Large intestine (tissue), 3 donors: ENCODE results near the gene CCSER1. TPM values are rescaled to one million over a fixed set of nuclear protein-coding genes. Genes with fewer than 3 reads are reported as not detected.
"Not testable (repeated sequence)": the region's sequence is repeated elsewhere in the genome, so short reads cannot be mapped to it uniquely, and the experiment has no call there.

ENCODE experiments used
- DNase-seq, 2 donors: peaks; one replicate each; pipeline versions ENCODE4 v3.0.0 to v3.0.0-alpha.2; 2013
- H3K27ac ChIP-seq: one replicate; pipeline ENCODE4 v1.5.1; 2013; ENCODE audit warnings: low read length
- H3K27me3 ChIP-seq: 2 replicates; pipeline ENCODE4 v1.6.1; 2013; ENCODE audit warnings: low read length; ENCODE audit not compliant: control insufficient read depth, insufficient read depth
- H3K36me3 ChIP-seq: 2 replicates; pipeline ENCODE4 v1.6.1; 2013; ENCODE audit warnings: low read length; ENCODE audit not compliant: control insufficient read depth, insufficient read depth
- H3K4me1 ChIP-seq: one replicate; pipeline ENCODE4 v1.6.1; 2013; ENCODE audit warnings: low read length; ENCODE audit not compliant: control insufficient read depth, insufficient read depth
- H3K4me3 ChIP-seq: one replicate; pipeline ENCODE4 v1.5.1; 2013; ENCODE audit warnings: low read length
- H3K9me3 ChIP-seq: one replicate; pipeline ENCODE4 v1.6.1; 2013; ENCODE audit warnings: mild to moderate bottlenecking, low read depth, low read length, moderate library complexity; ENCODE audit not compliant: control insufficient read depth
- WGBS: methylation state at CpG from one replicate; pipeline ENCODE4 v1.1.5; 2013; ENCODE audit warnings: low lambda C conversion rate; ENCODE audit not compliant: insufficient coverage; 5-methylcytosine and 5-hydroxymethylcytosine counted together
- polyA plus RNA-seq: library from polyadenylated mRNA; unstranded; fragments of 120-200 nt; gene quantifications from one replicate; pipeline ENCODE4 v1.2.1, GENCODE V29; 2013

The CCSER1 gene
- polyA plus RNA-seq, 1 donor, result 9.5 TPM

DNA sequence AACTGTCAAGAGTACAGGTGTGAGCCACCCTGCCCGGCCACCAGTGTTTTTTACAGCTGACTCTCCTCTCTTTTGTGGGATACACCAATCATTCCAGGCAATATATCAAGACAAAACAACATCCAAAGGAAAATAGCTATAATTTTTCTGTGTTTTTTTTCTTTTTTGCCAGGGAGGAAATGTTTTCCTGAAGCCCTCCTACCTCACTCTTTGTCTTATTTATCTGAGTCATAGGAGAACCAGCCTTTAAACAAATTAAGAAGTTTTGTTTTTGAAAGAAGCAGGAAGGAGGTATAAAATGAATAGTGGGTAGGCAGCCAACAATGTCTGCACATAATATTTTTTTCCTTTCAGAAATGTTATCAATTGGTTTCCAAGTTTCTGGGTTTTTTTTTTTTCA lies 493.9 kb downstream of the CCSER1 start:
- H3K36me3 ChIP-seq, result no peaks in the 10 kb centered on the region
- H3K27me3 ChIP-seq, result no peaks in the 10 kb centered on the region
- no peak overlapping the region for H3K4me3 ChIP-seq
- DNase-seq, result no peak
- no peak overlapping the region for H3K27ac ChIP-seq
- peaks cover 3% of the 10 kb centered on the region for H3K9me3 ChIP-seq
- no CpG with 5 or more reads among the region's 1 CpG for WGBS
- H3K4me1 ChIP-seq, result no peaks in the 10 kb centered on the region

GRCh38 chr4:90624781-90625180 lies 497.6 kb downstream of the CCSER1 start:
- no peak for DNase-seq
- Histone ChIP-seq H3K27me3 (no peaks in the 10 kb centered on the region), H3K4me3 (no peak overlapping the region), H3K4me1 (no peaks in the 10 kb centered on the region), H3K27ac (no peak overlapping the region), H3K9me3 (peaks cover 3% of the 10 kb centered on the region), H3K36me3 (no peaks in the 10 kb centered on the region)
- WGBS, result 88% methylated on average over 1 of the region's 3 CpGs

DNA sequence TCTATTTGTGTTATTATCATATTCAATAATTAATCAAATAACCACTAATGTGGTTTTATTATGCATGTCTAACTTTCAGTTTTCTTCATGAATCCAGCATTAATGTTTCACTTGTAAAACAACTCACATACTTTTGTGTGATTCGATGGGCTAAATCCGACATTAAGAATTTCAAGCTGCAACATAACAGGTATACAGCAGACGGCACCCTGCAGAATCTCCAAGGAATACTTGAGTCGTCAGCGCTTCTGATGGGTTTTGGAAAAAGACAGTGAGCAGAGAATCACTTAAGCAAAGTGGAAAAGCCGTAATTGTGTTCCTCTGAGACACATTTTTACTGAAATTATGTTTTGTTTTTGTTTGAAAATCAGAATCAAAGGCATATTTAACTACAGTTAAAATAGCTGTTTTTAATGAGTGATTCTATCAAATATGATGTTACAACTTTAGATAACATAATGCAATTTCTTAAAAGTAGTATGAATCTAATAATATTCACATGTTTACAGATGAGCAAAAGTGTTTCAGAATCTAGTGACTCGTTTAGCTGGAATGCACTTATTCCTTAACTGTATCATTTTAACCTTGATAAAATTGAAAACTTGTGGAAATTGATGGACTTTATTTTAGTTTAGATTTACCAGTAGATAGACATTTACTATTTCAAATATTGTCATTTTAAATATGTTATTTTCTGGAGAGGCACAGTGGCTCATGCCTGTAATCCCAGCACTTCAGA lies 514.8 kb downstream of the CCSER1 start:
- Histone ChIP-seq H3K9me3 (no peaks in the 10 kb centered on the region), H3K36me3 (no peaks in the 10 kb centered on the region), H3K4me1 (no peaks in the 10 kb centered on the region), H3K27ac (no peak overlapping the region), H3K4me3 (no peak overlapping the region), H3K27me3 (no peaks in the 10 kb centered on the region)
- DNase-seq, result no peak
- WGBS, result 100% methylated on average over 1 of the region's 7 CpGs

GRCh38 chr4:90643156-90643555 lies 516.0 kb downstream of the CCSER1 start:
- Histone ChIP-seq H3K4me1 (no peaks in the 10 kb centered on the region), H3K27me3 (no peaks in the 10 kb centered on the region), H3K36me3 (no peaks in the 10 kb centered on the region), H3K9me3 (no peaks in the 10 kb centered on the region), H3K4me3 (no peak overlapping the region), H3K27ac (no peak overlapping the region)
- WGBS, result no CpG with 5 or more reads among the region's 1 CpG
- DNase-seq, result no peak

DNA sequence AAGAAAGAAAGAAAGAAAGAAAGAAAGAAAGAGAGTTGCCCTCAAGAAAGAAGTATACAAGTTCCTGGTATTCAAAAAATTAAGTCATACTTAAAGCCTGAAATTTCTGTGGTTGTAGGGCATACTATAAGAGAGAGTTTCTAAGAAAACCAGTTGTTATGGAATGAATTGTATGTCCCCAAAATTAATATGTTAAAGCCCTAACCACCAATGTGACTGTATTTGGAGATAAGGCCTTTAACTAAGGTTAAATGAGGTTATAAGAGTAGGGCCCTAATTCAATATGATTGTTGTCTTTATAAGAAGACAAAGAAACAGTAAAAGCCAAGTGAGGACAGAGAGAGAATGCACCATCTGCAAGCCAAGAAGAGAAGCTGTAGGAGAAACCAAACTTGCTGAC lies 521.1 kb downstream of the CCSER1 start:
- Histone ChIP-seq H3K27ac (no peak overlapping the region), H3K27me3 (no peaks in the 10 kb centered on the region), H3K4me1 (no peaks in the 10 kb centered on the region), H3K9me3 (no peaks in the 10 kb centered on the region), H3K36me3 (no peaks in the 10 kb centered on the region), H3K4me3 (no peak overlapping the region)
- DNase-seq, result no peak

- DNase-seq, result no peak
- no peaks in the 10 kb centered on the region for H3K9me3 ChIP-seq
- H3K36me3 ChIP-seq, result no peaks in the 10 kb centered on the region
- no peaks in the 10 kb centered on the region for H3K27me3 ChIP-seq
- no peak overlapping the region for H3K27ac ChIP-seq
- H3K4me3 ChIP-seq, result no peak overlapping the region
- H3K4me1 ChIP-seq, result no peaks in the 10 kb centered on the region
- no CpG with 5 or more reads among the region's 2 CpGs for WGBS
Measured at GRCh38 chr4:90648791-90649190, 521.6 kb downstream of the CCSER1 start.

DNA sequence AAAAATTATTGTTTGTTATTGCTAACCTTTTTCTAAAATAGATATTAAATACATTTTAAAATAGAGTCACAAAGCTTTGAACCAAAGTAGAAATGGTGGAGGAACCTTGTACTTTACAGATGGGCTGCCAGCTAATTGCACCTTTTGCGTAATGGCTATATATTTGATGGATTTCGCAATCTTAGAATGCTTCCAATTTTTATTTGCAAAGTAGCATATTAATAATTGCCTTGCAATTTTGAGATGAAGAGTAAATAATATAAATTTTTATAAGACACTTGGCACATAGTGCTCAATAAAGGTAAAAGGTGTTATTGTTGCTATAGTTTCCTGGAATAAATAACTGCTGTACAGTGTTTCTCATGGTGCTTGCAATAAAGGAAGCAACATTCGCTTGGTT lies 533.5 kb downstream of the CCSER1 start:
- Histone ChIP-seq H3K4me3 (no peak overlapping the region), H3K4me1 (no peaks in the 10 kb centered on the region), H3K36me3 (no peaks in the 10 kb centered on the region), H3K27ac (no peak overlapping the region), H3K9me3 (no peaks in the 10 kb centered on the region), H3K27me3 (no peaks in the 10 kb centered on the region)
- DNase-seq, result peak; percentile 1 to 40
- no CpG with 5 or more reads among the region's 3 CpGs for WGBS

DNA sequence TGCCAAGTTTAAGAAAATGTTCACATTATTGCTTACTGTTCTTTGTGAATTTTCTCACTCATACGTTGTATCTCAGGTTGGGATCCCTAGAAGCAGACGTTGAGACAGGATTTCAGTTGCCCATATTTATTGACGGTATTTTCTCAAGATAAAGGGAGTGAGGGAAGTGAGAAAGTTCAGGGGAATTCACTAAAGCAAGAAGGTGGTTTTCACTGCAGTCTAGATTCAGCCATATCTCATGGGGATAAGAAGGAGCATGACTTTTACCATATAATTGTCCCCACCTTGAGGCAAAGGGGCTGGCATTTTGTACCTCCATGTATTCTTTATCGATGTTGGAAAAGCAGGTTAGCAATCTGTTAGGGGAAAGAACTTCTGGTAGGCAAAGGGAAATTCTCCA lies 543.0 kb downstream of the CCSER1 start:
- DNase-seq, result no peak
- no peaks in the 10 kb centered on the region for H3K4me1 ChIP-seq
- no peaks in the 10 kb centered on the region for H3K36me3 ChIP-seq
- H3K27me3 ChIP-seq, result no peaks in the 10 kb centered on the region
- WGBS, result 100% methylated on average over 1 of the region's 4 CpGs
- H3K27ac ChIP-seq, result no peak overlapping the region
- H3K9me3 ChIP-seq, result no peaks in the 10 kb centered on the region
- no peak overlapping the region for H3K4me3 ChIP-seq

DNA sequence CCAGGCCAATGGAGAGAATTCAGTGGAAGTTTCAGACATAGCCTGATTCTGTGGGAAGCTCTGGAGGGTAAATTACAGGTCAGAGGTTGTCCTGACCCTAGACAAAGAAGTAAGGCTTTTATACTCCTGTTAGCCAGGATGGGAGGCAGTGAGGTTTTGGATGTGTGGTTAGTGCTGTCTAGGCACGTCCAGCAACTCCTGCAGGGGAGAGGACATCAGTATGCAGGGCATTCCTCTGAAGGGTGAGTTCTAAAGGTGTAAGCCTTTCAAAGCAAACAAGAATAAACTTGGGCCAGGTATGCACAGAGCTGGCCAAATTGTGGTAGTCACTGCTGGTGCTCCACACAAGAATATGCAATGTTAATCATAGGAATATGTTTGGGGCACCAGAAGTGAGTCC lies 562.5 kb downstream of the CCSER1 start:
- Histone ChIP-seq H3K27ac (no peak overlapping the region), H3K9me3 (no peaks in the 10 kb centered on the region), H3K36me3 (no peaks in the 10 kb centered on the region), H3K4me1 (no peaks in the 10 kb centered on the region), H3K27me3 (no peaks in the 10 kb centered on the region), H3K4me3 (no peak overlapping the region)
- no CpG with 5 or more reads among the region's 1 CpG for WGBS
- no peak for DNase-seq

- H3K4me1 ChIP-seq, result no peaks in the 10 kb centered on the region
- no peak overlapping the region for H3K27ac ChIP-seq
- no peaks in the 10 kb centered on the region for H3K36me3 ChIP-seq
- H3K9me3 ChIP-seq, result no peaks in the 10 kb centered on the region
- DNase-seq, result no peak
- no peak overlapping the region for H3K4me3 ChIP-seq
- no peaks in the 10 kb centered on the region for H3K27me3 ChIP-seq
Measured at GRCh38 chr4:90695411-90695810, 568.2 kb downstream of the CCSER1 start.

DNA sequence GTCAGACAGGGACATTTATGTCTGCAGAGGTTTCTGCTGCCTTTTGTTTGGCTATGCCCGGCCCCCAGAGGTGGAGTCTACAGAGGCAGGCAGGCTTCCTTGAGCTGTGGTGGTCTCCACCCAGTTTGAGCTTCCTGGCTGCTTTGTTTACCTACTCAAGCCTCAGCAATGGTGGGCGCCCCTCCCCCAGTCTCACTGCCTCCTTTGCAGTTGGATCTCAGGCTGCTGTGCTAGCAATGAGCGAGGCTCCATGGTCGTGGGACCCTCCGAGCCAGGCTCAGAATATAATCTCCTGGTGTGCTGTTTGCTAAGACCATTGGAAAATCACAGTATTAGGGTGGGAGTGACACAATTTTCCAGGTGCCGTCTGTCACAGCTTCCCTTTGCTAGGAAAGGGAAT lies 578.3 kb downstream of the CCSER1 start:
- H3K4me1 ChIP-seq, H3K9me3 ChIP-seq, H3K36me3 ChIP-seq, H3K4me3 ChIP-seq, H3K27ac ChIP-seq, DNase-seq, H3K27me3 ChIP-seq: not testable (repeated sequence)
- no CpG with 5 or more reads among the region's 6 CpGs for WGBS
